ENCODE data around the gene FASTKD3.

DNA sequence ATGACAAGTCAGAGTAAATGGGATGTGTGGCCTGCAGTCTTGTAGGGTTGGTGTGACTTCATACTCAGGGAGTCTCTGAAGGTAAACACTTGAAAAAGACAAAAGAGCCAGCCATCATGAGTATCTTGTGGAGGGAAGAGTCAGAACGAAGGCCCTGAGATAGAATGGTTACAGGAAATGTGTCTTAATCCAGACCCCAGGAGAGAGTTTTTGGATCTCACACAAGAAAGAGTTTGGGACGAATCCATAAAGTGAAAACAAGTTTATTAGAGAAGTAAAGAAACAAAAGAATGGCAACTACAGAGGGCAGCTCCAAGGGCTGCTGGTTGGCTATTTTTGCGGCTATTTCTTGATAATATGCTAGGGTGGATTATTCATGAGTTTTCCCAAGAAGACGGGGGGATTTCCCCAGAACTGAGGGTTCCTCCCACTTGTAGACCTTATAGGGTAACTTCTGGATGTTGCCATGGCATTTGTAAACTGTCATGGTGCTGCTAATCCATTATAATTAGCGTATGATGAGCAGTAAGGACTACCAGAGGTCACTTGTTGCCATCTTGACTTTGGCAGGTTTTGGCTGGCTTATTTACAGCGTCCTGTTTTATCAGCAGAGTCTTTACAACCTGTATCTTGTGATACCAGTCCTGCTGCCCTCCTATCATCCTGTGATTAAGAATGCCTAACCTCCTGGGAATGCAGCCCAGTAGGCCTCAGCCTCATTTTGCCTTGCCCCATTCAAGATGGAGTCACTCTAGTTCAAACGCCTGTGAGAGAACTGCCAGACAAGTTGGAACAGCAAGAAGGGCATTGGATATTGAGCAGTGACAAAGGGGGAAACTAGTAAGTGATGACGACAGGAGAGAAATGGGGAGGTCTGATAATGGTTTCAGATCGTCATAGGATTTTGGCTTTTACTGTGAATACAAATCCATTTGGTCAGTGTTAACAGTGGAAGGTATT is 34.1 kb upstream of the FASTKD3 start:
- TF ChIP-seq, protein P1, sequence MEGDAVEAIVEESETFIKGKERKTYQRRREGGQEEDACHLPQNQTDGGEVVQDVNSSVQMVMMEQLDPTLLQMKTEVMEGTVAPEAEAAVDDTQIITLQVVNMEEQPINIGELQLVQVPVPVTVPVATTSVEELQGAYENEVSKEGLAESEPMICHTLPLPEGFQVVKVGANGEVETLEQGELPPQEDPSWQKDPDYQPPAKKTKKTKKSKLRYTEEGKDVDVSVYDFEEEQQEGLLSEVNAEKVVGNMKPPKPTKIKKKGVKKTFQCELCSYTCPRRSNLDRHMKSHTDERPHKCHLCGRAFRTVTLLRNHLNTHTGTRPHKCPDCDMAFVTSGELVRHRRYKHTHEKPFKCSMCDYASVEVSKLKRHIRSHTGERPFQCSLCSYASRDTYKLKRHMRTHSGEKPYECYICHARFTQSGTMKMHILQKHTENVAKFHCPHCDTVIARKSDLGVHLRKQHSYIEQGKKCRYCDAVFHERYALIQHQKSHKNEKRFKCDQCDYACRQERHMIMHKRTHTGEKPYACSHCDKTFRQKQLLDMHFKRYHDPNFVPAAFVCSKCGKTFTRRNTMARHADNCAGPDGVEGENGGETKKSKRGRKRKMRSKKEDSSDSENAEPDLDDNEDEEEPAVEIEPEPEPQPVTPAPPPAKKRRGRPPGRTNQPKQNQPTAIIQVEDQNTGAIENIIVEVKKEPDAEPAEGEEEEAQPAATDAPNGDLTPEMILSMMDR (conservative IDR thresholded peaks at IDR 0.05; ENCODE audit: low read depth, low read length), result no peak
- TF ChIP-seq CEBPB (IDR thresholded peaks at IDR 0.05; ENCODE audit: low read depth, low read length) (no peak), NFE2L2 (IDR thresholded peaks at IDR 0.05; ENCODE audit: low read depth, low read length) (no peak), POLR2A (IDR thresholded peaks at IDR 0.05; ENCODE audit: low read depth, low read length) (no peak), RAD21 (IDR thresholded peaks at IDR 0.05; ENCODE audit: low read length) (no peak), MXI1 (IDR thresholded peaks at IDR 0.05; ENCODE audit: borderline replicate concordance, low read depth, low read length) (no peak), RFX5 (IDR thresholded peaks at IDR 0.05; ENCODE audit: low read depth, low read length) (no peak), BHLHE40 (IDR thresholded peaks at IDR 0.05; ENCODE audit: low read depth, low read length) (no peak), ELK1 (IDR thresholded peaks at IDR 0.05; ENCODE audit: borderline replicate concordance, low read depth, low read length) (no peak)
- TF ChIP-seq, protein P2, sequence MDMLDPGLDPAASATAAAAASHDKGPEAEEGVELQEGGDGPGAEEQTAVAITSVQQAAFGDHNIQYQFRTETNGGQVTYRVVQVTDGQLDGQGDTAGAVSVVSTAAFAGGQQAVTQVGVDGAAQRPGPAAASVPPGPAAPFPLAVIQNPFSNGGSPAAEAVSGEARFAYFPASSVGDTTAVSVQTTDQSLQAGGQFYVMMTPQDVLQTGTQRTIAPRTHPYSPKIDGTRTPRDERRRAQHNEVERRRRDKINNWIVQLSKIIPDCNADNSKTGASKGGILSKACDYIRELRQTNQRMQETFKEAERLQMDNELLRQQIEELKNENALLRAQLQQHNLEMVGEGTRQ (IDR thresholded peaks at IDR 0.05; ENCODE audit: low read depth, low read length), result no peak

Data from IMR-90 (cell line).